H1 (cell line): ENCODE data around the gene DNAJB12. TPM values are rescaled to one million over a fixed set of nuclear protein-coding genes. Genes with fewer than 3 reads are reported as not detected.

ENCODE experiments used
- CBX8 ChIP-seq: fragments of 300-800, 300-1000 bp; sonication (generic); IDR thresholded peaks from 2 replicates; pipeline ENCODE4 v1.7.1; 2016; ENCODE audit warnings: low read depth, low read length, borderline replicate concordance
- CHD2 ChIP-seq: IDR thresholded peaks from 2 replicates; pipeline ENCODE4 v1.6.1; 2012; ENCODE audit warnings: low read length, improper control_type of control experiment
- GABPA ChIP-seq: IDR thresholded peaks from 2 replicates; pipeline ENCODE4 v1.6.1; 2011; ENCODE audit warnings: mild to moderate bottlenecking, low read length, moderate library complexity, borderline replicate concordance; ENCODE audit not compliant: insufficient read depth
- JUND ChIP-seq: IDR thresholded peaks from 2 replicates; pipeline ENCODE4 v1.6.1; 2011; ENCODE audit warnings: mild to moderate bottlenecking, improper control_type of control experiment, low read length
- SIX5 ChIP-seq: IDR thresholded peaks from 2 replicates; pipeline ENCODE4 v1.6.1; 2011; ENCODE audit warnings: mild to moderate bottlenecking, low read depth, low read length
- SP4 ChIP-seq: IDR thresholded peaks from 2 replicates; pipeline ENCODE4 v1.6.1; 2012; ENCODE audit warnings: low read length, inconsistent platforms
- polyA plus RNA-seq, 7 experiments: library from polyadenylated mRNA; depleted of rRNA in 3 of 7; stranded (reverse) in 5 of 7; unstranded in 2 of 7; fragments of >200 nt in 5 of 7; fragments of 200-250 nt in 2 of 7; gene quantifications; 1 replicate in 5 of 7; 2 replicates in 1 of 7; 4 replicates in 1 of 7; pipeline versions ENCODE4 v1.2.1 to v1.2.3, GENCODE V29; 2011 to 2013; ENCODE audit warnings: missing spikeins in 2 of 7, mixed read lengths in 2 of 7
- total RNA-seq: library from RNA; stranded (reverse); fragmentation: NEBNext Ultra II Directional; extraction: Animal tissue kit (Norgen Biotek cat#: 25700); gene quantifications from 2 replicates; pipeline ENCODE4 v1.2.1, GENCODE V29; 2021
- TF ChIP-seq, protein P1 (sequence below): fragments of 300-600 bp; sonication (generic); IDR thresholded peaks from 2 replicates; pipeline ENCODE4 v1.7.1; 2012; ENCODE audit warnings: low read length, moderate library complexity, mild to moderate bottlenecking, inconsistent platforms; ENCODE audit not compliant: insufficient replicate concordance
- TF ChIP-seq, protein P2 (sequence below): IDR thresholded peaks from 2 replicates; pipeline ENCODE4 v1.6.1; 2011; ENCODE audit warnings: low read length, improper control_type of control experiment

DNAJB12 gene
- total and polyA plus RNA-seq, 2 of the 8 experiments (the other 6 are each of a cell fraction or from before 2014, with no cell fraction given) = 10.8 to 20.5 TPM

DNA sequence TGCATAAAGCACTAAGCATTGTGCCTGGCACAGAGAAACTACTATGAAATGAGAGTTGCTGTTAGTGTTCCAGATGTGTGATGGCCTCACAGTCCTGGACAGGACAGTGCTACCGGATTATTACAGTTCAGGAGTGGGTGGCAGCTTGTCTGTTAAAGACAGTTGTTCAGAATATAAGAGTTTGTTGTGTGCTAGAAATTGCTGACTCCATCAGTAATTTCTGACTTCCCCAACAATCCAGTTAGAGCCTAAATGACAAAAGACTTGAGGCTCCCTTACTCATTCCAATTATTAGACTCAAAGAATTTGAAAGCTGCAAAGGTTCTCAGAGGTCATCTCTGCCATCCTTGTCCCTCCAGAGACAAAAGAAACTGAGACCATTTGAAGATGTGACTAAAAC is 34.3 kb upstream of the DNAJB12 start (continued):
- TF ChIP-seq, protein P1, sequence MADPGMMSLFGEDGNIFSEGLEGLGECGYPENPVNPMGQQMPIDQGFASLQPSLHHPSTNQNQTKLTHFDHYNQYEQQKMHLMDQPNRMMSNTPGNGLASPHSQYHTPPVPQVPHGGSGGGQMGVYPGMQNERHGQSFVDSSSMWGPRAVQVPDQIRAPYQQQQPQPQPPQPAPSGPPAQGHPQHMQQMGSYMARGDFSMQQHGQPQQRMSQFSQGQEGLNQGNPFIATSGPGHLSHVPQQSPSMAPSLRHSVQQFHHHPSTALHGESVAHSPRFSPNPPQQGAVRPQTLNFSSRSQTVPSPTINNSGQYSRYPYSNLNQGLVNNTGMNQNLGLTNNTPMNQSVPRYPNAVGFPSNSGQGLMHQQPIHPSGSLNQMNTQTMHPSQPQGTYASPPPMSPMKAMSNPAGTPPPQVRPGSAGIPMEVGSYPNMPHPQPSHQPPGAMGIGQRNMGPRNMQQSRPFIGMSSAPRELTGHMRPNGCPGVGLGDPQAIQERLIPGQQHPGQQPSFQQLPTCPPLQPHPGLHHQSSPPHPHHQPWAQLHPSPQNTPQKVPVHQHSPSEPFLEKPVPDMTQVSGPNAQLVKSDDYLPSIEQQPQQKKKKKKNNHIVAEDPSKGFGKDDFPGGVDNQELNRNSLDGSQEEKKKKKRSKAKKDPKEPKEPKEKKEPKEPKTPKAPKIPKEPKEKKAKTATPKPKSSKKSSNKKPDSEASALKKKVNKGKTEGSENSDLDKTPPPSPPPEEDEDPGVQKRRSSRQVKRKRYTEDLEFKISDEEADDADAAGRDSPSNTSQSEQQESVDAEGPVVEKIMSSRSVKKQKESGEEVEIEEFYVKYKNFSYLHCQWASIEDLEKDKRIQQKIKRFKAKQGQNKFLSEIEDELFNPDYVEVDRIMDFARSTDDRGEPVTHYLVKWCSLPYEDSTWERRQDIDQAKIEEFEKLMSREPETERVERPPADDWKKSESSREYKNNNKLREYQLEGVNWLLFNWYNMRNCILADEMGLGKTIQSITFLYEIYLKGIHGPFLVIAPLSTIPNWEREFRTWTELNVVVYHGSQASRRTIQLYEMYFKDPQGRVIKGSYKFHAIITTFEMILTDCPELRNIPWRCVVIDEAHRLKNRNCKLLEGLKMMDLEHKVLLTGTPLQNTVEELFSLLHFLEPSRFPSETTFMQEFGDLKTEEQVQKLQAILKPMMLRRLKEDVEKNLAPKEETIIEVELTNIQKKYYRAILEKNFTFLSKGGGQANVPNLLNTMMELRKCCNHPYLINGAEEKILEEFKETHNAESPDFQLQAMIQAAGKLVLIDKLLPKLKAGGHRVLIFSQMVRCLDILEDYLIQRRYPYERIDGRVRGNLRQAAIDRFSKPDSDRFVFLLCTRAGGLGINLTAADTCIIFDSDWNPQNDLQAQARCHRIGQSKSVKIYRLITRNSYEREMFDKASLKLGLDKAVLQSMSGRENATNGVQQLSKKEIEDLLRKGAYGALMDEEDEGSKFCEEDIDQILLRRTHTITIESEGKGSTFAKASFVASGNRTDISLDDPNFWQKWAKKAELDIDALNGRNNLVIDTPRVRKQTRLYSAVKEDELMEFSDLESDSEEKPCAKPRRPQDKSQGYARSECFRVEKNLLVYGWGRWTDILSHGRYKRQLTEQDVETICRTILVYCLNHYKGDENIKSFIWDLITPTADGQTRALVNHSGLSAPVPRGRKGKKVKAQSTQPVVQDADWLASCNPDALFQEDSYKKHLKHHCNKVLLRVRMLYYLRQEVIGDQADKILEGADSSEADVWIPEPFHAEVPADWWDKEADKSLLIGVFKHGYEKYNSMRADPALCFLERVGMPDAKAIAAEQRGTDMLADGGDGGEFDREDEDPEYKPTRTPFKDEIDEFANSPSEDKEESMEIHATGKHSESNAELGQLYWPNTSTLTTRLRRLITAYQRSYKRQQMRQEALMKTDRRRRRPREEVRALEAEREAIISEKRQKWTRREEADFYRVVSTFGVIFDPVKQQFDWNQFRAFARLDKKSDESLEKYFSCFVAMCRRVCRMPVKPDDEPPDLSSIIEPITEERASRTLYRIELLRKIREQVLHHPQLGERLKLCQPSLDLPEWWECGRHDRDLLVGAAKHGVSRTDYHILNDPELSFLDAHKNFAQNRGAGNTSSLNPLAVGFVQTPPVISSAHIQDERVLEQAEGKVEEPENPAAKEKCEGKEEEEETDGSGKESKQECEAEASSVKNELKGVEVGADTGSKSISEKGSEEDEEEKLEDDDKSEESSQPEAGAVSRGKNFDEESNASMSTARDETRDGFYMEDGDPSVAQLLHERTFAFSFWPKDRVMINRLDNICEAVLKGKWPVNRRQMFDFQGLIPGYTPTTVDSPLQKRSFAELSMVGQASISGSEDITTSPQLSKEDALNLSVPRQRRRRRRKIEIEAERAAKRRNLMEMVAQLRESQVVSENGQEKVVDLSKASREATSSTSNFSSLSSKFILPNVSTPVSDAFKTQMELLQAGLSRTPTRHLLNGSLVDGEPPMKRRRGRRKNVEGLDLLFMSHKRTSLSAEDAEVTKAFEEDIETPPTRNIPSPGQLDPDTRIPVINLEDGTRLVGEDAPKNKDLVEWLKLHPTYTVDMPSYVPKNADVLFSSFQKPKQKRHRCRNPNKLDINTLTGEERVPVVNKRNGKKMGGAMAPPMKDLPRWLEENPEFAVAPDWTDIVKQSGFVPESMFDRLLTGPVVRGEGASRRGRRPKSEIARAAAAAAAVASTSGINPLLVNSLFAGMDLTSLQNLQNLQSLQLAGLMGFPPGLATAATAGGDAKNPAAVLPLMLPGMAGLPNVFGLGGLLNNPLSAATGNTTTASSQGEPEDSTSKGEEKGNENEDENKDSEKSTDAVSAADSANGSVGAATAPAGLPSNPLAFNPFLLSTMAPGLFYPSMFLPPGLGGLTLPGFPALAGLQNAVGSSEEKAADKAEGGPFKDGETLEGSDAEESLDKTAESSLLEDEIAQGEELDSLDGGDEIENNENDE = no peak
- TF ChIP-seq JUND (no peak), SP4 (no peak), CHD2 (no peak), GABPA (no peak), CBX8 (no peak), SIX5 (no peak)
- TF ChIP-seq, protein P2, sequence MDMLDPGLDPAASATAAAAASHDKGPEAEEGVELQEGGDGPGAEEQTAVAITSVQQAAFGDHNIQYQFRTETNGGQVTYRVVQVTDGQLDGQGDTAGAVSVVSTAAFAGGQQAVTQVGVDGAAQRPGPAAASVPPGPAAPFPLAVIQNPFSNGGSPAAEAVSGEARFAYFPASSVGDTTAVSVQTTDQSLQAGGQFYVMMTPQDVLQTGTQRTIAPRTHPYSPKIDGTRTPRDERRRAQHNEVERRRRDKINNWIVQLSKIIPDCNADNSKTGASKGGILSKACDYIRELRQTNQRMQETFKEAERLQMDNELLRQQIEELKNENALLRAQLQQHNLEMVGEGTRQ = no peak
